HG03378 (cell line): ENCODE results near the gene CBX4.

ENCODE experiments used
- ATAC-seq: cut with Tn5 transposase; IDR thresholded peaks from one replicate; pipeline ENCODE4 v1.9.1; 2021; ENCODE audit warnings: mild to moderate bottlenecking, moderate library complexity; ENCODE audit not compliant: unreplicated experiment

The CBX4 gene

DNA sequence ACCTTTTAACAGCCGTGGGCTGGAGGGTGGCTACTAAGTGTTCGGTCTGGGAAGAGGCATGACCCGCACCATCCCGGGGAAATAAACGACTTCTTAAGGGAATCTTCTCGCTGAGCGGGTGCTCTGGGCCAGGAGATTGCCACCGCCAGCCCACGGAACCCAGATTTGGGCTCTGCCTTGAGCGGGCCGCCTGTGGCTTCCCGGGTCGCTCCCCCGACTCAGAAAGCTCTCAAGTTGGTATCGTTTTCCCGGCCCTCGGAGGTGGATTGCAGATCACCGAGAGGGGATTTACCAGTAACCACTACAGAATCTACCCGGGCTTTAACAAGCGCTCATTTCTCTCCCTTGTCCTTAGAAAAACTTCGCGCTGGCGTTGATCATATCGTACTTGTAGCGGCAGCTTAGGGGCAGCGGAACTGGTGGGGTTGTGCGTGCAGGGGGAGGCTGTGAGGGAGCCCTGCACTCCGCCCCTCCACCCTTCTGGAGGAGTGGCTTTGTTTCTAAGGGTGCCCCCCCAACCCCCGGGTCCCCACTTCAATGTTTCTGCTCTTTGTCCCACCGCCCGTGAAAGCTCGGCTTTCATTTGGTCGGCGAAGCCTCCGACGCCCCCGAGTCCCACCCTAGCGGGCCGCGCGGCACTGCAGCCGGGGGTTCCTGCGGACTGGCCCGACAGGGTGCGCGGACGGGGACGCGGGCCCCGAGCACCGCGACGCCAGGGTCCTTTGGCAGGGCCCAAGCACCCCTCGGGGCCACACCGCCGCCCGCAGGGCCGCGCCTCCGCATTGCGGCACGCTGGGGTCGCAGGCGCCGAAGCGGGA lies 3.6 kb upstream of the CBX4 start:
- ATAC-seq, result no peak

DNA sequence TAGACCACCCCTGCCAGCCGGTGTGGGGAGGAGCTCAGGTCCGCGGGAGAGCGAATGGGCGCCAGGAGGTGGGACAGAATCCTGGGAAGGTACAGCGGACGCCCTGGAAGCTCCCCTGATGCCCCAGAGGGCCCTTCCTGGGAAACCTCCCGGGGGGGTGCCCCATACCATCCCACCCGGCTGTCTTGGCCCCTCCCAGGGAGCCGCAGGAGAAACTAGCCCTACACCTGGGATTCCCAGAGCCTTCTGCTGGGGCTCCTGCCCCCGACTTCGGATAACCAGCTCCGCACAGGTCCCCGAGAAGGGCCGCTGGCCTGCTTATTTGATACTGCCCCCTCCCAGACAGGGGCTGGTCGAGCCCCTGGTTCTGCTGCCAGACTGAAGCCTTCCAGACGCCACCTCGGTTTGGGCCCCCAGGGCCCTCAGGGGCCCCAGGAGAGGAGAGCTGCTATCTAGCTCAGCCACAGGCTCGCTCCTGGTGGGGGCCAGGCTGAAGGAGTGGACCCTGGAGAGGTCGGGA lies 3.0 kb upstream of the CBX4 start:
- no peak for ATAC-seq

- ATAC-seq, result no peak
These were observed 2.3 kb upstream of the CBX4 start for GRCh38 chr17:79841369-79842135.

- ATAC-seq, result no peak
These were observed 1.7 kb upstream of the CBX4 start for GRCh38 chr17:79840989-79841286.

- ATAC-seq, result no peak
These were observed 1.2 kb upstream of the CBX4 start for GRCh38 chr17:79840269-79840988.

DNA sequence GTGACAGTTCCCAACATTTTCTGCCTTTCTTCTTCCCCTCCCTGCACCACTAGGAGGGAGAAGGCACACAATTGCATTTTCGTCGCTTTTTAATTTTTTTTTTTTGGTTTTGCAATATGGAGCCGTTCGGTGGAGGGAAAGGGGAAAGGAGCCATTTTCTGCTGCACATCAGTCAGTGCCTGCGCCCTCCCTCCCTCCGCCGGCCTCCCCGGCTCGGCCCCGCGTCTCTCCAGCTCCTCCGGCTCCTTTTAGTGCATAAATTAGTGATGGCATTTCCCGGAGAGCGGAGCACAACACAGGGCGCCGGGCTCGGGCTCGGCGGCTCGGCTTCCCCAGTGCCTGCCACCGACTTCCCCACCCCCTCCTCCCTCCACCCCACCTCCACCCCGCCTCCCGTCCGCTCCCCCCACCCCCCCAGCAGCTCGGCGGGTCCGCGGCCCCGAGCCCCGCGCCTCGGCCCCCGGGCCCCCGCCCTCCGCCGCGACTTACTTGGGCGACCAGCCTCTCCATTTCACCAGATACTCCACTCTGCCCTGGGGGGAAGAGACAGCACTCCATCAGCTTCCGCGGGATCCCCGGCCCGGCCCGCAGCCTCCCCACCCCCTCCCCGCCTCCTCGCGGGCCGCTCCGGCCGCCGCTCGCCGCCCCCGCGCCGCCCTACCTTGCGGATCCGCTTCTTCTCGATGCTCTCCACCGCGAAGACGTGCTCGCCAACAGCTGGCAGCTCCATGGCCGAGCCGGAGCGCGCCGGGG lies 542 bp downstream of the CBX4 start:
- ATAC-seq, result no peak

DNA sequence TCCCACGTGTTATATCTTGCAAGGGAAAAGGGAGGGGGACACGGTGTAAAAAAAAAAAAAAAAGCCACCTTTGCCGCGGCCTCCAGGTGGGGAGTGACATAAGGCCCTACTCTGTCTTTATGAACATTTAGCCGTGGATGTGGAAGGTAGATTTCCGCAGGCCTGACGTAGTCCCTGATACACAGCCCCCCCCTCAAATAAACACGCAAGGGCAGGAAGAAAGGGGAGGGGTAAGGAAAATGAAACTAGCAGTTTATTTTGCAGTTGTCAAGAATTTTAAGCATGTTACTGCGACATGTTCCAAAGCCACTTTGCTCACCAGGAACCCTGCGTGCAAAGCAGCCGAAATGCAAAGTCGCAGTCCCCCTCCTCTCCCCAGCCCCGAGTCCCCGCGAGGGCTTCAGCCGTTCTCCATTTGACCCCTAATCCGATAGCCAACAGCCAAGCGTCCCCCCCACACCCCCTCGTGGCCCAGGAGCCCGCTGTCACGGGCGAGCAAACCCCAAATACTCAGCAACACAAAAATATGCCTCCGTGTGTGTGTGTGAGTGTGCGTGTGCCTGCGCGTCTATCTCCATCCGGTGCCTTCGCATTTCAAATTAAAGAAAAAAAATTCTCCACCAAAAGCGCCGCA lies 1.2 kb downstream of the CBX4 start:
- no peak for ATAC-seq

DNA sequence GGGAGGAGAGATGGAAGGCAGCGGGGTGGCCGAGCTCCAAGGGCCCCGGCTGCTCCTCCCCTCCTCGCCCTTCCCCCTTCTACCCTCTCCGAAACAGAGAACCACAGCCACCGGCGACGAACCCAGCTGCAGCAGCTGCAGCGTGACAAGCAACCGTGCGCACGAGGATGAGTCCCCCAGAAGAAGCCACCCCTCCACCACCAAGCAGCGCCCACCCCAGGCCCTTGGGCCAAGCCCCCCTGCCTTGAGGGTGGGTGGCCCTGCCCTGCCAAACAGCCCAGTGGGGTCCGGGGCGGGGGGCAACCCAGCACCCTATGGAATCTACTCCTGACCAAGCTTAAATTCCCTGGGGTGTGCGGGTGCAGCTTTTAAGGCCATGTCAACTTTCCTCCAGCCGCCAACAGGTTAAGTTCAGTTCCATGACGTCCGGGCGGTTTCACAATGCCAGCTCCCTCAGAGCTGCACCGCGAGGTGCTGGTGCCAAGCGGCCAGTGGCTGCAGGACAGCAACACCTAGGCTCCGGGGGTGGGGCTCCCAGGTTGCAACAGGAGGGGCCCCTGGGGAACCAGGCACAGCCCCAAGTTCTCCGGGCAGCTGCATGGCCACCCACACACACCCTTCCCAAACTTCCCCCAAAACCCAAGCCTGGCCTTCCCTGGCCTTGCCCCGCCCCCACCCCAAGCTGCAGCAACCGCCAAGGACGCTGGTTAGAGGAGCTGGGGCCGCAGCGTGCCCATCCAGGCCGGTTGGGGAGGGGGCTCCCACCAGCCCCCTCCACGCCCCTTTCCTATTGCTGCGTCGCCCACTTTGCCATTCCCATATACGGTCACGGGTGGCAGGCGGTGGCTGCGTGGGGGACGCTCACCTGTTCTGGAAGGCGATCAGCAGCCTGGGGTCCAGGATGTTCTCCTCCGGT lies 2.0 kb downstream of the CBX4 start:
- no peak for ATAC-seq

DNA sequence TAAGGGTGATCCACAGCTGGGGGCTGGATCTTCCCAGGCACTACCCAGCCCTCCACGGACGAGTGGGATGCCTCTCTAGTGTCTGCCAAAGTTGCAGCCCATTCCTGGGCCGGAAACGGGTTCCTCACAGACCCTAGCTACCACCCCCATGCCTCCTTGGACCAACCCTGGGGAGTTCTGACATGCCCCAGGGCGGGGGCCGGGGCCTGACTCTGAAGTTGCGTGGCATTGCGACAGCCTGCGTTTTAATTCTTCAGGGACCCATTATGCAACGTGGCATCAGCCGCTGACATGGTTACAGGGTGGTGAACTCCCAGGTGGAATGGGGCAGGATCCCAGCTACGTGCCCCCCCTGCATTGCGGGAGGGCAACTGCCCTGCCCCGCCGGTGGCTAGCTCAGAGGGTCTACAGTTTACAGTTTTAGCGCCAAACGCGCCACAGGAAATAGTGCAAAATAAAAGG lies 2.7 kb downstream of the CBX4 start:
- no peak for ATAC-seq

GRCh38 chr17:79835953-79836509 lies 3.2 kb downstream of the CBX4 start:
- ATAC-seq, result no peak

DNA sequence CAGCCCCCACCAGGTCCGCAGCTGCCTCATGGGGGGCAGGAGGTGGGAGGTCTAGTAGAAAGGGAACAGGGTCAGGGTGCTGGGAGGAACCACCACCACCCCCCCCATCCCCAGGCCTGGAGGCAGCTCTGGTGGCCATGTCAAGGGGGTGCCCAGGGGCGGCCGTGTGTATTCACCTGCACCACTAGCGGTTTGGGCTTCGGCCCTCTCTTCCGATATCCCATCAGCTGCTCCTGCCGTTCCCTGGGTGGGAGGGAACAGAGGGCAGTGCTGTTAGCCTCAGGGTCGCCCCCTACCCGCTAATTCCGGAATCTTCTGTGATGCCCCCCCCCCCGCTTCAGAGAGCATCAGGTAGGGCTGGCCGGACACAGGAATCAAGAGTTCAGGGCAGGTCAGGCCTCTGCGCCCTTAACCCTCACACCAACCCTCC lies 3.8 kb downstream of the CBX4 start:
- no peak for ATAC-seq

GRCh38 chr17:79834565-79835469 lies 4.4 kb downstream of the CBX4 start:
- ATAC-seq, result no peak

DNA sequence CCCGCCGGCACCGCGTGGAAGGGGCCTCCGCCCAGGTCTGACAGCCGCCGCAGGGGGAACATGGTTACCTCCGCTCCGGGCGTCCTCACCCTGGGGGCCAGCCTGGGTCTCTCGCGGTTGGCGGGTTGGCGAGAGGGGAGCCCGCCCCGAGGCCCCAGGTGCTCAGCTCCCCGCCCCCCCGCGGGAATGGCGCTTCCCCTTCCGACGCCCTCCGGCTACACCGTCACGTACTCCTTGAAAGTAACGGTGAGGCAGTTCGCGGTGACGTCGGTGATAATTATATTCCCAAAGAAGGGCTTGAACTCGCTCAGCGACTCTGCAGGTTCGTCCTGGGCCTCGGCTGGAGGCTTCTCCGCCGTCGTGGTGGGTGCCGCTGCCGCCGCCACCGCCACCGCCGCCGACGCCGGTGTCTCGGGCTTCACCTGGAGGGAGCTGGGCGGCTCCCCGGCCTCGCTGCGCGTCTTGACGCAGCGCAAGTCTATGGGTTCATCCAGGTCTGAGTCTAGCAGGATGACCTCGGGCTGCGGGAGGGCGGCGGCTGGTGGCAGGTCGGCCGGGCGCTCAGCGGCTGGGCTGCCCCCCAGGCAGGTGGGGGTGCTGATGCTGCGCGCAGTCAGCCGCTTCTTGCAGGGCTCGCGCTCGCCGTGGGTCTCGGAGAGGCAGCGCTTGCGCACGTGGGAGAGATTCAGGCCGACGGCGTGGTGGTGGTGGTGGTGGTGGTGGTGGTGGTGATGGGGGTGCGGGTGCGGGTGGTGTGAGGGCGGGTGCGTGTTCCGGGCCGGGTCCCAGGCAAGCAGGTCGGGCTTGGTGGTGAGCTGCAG lies 5.3 kb downstream of the CBX4 start:
- no peak for ATAC-seq

GRCh38 chr17:79833110-79833450 lies 6.2 kb downstream of the CBX4 start:
- ATAC-seq, result no peak

DNA sequence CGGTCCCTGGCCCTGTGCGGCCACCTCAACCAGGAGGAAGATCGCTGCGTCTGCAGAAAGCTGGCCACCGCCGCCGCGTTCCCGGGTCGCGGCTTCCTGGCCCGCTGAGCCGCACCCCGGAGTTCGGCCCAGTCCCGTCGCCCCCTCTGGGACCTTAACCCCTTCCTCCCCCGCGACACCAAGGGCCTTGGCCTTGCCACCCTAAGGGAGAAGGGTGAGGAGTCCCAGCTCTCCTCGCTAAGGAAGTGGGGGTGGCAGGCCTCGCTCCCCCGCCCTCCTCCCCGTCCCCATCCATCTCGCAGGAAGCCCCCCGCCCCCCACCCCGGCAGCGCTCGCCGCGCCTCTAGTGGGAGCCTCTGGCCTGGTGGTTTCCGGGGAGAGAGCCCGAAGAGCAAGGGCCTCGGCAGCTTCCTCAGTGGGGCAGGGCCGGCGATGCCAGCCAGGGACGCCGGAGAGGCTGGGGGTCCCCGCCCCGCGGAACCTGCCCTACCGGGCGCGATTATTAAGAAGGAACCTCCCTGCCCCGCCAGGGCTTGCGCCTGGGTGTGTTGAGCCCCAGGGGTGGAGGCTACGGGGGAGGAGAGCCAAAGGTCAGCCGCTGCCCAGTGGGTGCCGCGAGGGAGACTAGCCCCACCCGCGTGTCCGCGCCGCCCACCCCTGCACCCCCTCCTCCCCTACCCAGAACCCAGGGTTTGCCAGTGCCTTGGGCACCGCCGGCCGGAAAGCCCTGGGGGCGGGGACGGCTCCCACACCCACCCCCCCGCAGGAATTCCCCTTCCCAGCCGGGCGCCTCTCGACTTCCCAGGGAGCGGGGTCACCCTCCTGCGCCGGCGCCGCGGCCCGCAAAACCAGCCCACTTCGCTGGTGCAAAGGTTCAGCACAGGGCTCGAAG lies 6.8 kb downstream of the CBX4 start:
- ATAC-seq, result no peak
